SK-N-DZ (cell line): ENCODE results near the gene HMG20A.
A peak's percentile ranks its signal among the peaks of the same experiment; 100 is the strongest.
"Not testable (repeated sequence)": the region's sequence is repeated elsewhere in the genome, so short reads cannot be mapped to it uniquely, and the experiment has no call there.

ENCODE experiments used
- DNase-seq: peaks from one replicate; pipeline ENCODE4 v3.0.0-alpha.2; 2015; ENCODE audit warnings: low spot score

Gene HMG20A

GRCh38 chr15:77406846-77407245 is 13.8 kb upstream of the HMG20A start:
- no peak for DNase-seq

GRCh38 chr15:77409259-77410156 is 11.2 kb upstream of the HMG20A start:
- DNase-seq: no peak

GRCh38 chr15:77410157-77410500 is 10.6 kb upstream of the HMG20A start:
- DNase-seq: not testable (repeated sequence)

- DNase-seq: no peak
Measured at GRCh38 chr15:77410701-77411618, 9.7 kb upstream of the HMG20A start.

GRCh38 chr15:77411619-77411976 is 9.1 kb upstream of the HMG20A start:
- DNase-seq: no peak

GRCh38 chr15:77412972-77413698 is 7.6 kb upstream of the HMG20A start:
- DNase-seq: no peak

GRCh38 chr15:77413699-77414349 is 6.9 kb upstream of the HMG20A start:
- DNase-seq: no peak

GRCh38 chr15:77414789-77415442 is 5.8 kb upstream of the HMG20A start:
- DNase-seq: no peak

GRCh38 chr15:77415450-77416147 is 5.1 kb upstream of the HMG20A start:
- DNase-seq: no peak

GRCh38 chr15:77416148-77416455 is 4.6 kb upstream of the HMG20A start:
- DNase-seq: no peak

- no peak for DNase-seq
Measured at GRCh38 chr15:77416954-77417353, 3.7 kb upstream of the HMG20A start.

- no peak for DNase-seq
Measured at GRCh38 chr15:77417602-77418001, 3.1 kb upstream of the HMG20A start.

GRCh38 chr15:77418391-77418965 is 2.2 kb upstream of the HMG20A start:
- DNase-seq: no peak

GRCh38 chr15:77418966-77419835 is 1.5 kb upstream of the HMG20A start:
- DNase-seq: peak; percentile 22

- peak; percentile 99 for DNase-seq
Measured at GRCh38 chr15:77419836-77420609, 665 bp upstream of the HMG20A start, which contains the start of gene PEAK1. TSS of gene PEAK1 (minus strand) at chr15:77420104. CDS start at chr15:77181926, 238,178 bp downstream.

GRCh38 chr15:77421370-77421700 is 647 bp downstream of the HMG20A start:
- DNase-seq: no peak

- DNase-seq: no peak
Measured at GRCh38 chr15:77425104-77425503, 4.4 kb downstream of the HMG20A start.

- DNase-seq: no peak
Measured at GRCh38 chr15:77426377-77426776, 5.7 kb downstream of the HMG20A start.
